ENCODE measurements around the gene SLC35E3.

- no peak for TF ChIP-seq CTCF (conservative IDR thresholded peaks at IDR 0.05)
- no peak for TF ChIP-seq ZFX (IDR thresholded peaks at IDR 0.05)
Measured at GRCh38 chr12:68784015-68784414, 38.0 kb downstream of the SLC35E3 start.
